Heart right ventricle (tissue), 16 donors: Measurements from ENCODE around the gene GPR180. TPM values are rescaled to one million over a fixed set of nuclear protein-coding genes. Genes with fewer than 3 reads are reported as not detected.
"Not testable (repeated sequence)": the region's sequence is repeated elsewhere in the genome, so short reads cannot be mapped to it uniquely, and the experiment has no call there.

Source experiments
- ATAC-seq, 8 donors: fragments of 200-7000 bp; cut with Tn5 transposase; one replicate each; pipeline ENCODE4 v1.9.1; 2020; ENCODE audit warnings: mild to moderate bottlenecking in 8 of 8, moderate library complexity in 8 of 8, moderate number of reproducible peaks in 1 of 8
- DNase-seq, 2 donors: peaks; one replicate each; pipeline ENCODE4 v3.0.0-alpha.2; 2020
- H3K27ac ChIP-seq, 10 donors: fragments of 200-600 bp; sonication (generic) in 2 of 10; one replicate each; pipeline versions ENCODE4 v1.5.0 to v1.8.0; 2020 to 2022; ENCODE audit warnings: mild to moderate bottlenecking in 3 of 10
- H3K27me3 ChIP-seq, 7 donors: fragments of 200-600 bp; one replicate each; pipeline ENCODE4 v1.8.0; 2021 to 2022; ENCODE audit warnings: mild to moderate bottlenecking in 2 of 7
- H3K36me3 ChIP-seq, 9 donors: fragments of 200-600 bp; sonication (generic) in 1 of 9; one replicate each; pipeline versions ENCODE4 v1.5.0 to v1.8.0; 2020 to 2022; ENCODE audit warnings: mild to moderate bottlenecking in 2 of 9
- H3K4me1 ChIP-seq, 9 donors: fragments of 200-600 bp; sonication (generic) in 1 of 9; one replicate each; pipeline versions ENCODE4 v1.5.0 to v1.8.0; 2020 to 2022; ENCODE audit warnings: mild to moderate bottlenecking in 4 of 9
- H3K4me3 ChIP-seq, 10 donors: fragments of 200-600 bp; sonication (generic) in 2 of 10; one replicate each; pipeline versions ENCODE4 v1.5.0 to v1.8.0; 2020 to 2022; ENCODE audit warnings: mild to moderate bottlenecking in 7 of 10, moderate library complexity in 2 of 10
- H3K9me3 ChIP-seq, 11 donors: fragments of 200-600 bp in 10 of 11; sonication (generic) in 2 of 11; one replicate each; pipeline versions ENCODE4 v1.5.0 to v1.8.0; 2013 to 2022; ENCODE audit warnings: mild to moderate bottlenecking in 2 of 11, control low read depth in 1 of 11, moderate library complexity in 1 of 11
- CTCF ChIP-seq, 9 donors: fragments of 200-600 bp; sonication (generic) in 2 of 9; IDR thresholded peaks; one replicate each; pipeline versions ENCODE4 v1.5.0 to v1.8.0; 2021 to 2022; ENCODE audit warnings: antibody characterized with exemption in 9 of 9, mild to moderate bottlenecking in 5 of 9, moderate library complexity in 1 of 9
- WGBS, 2 donors: extraction: QIAGEN DNeasy Blood & Tissue Kit; methylation state at CpG; one replicate each; pipeline ENCODE4 v1.1.7; 2013; ENCODE audit warnings: inconsistent platforms in 1 of 2; 5-methylcytosine and 5-hydroxymethylcytosine counted together
- intact Hi-C, 10 donors: fragments of 100-400 bp; cut with DNase I; formaldehyde crosslinking; loops; one replicate each; pipeline versions ENCODE4 v1.11.1 to v1.14.2; 2022
- polyA plus RNA-seq, 2 donors: library from polyadenylated mRNA; stranded (reverse); fragments of 200-250 nt; gene quantifications; one replicate each; pipeline ENCODE4 v1.2.3, GENCODE V29; 2013
- total RNA-seq, 10 donors: library from RNA; stranded (reverse); fragmentation: NEBNext Ultra II Directional in 3 of 10; extraction: Animal tissue kit (Norgen Biotek cat#: 25700) in 3 of 10; gene quantifications; one replicate each; pipeline versions ENCODE4 v1.2.1 to v1.2.4, GENCODE V29; 2021 to 2023
- donor health status: Arrhythmogenic right ventricular cardiomyopathy.
- donor health status: ischemic (EF 13 %, LVEDD 7.1; RV severe dilation, severe dysfunction).
- donor health status: healthy with polysubstance abuse.
- donor health status: DM: no; HTN: yes; CAD: no.
- donor health status: DM: no; HTN: no; CAD: no.
- donor health status: ischemic (EF 25% LVEDD 6.9; RV normal size, moderate dysfunction).
- donor health status: ischemic (EF 25% LVEDD 5.7; RV mildly dilated, moderate dysfunction).
- donor health status: healthy.
- donor health status: DM: yes; HTN: yes; CAD: no.
- donor health status: Ischemic cardiomyopathy.
- donor health status: ischemic (EF 35%, LVEDD 5.7; RV mildly dilated, moderate dysfunction).
- donor health status: nonischemic (EF 11% LVEDD 7.7; RV severe dilation, severe dysfunction).
- donor health status: DM: yes; HTN: yes; CAD: no.
- donor health status: PGD.
- donor health status: ischemic (EF 29% LVEDD 5.4; RV normal size, mild dysfunction).
- donor health status: nonischemic (EF 23%, LVEDD 6.1; RV moderate dilation, normal function).

GPR180 gene
- total and polyA plus RNA-seq, 12 donors: 1.5 to 5.2 (median 2.9) TPM

DNA sequence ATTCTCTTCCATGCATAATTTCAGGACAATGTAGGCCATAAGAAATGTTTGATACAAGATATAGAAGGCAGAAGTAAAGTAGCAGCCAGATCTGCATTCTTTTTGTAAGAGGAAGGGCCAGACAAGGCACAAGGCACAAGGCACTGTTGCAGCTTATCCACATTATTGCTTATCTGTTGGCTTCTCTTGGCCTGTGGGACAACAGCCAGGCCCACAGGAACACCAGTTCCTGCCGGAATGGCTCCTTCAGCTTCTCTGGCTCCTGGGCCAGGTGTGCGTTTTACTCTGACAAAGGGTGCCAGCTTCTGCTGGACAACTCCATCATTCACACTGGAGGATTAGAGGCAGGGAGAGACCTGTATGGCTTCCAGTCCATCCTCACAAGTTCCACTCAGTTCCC, 29.2 kb downstream of the GPR180 start:
- no peak for DNase-seq

DNA sequence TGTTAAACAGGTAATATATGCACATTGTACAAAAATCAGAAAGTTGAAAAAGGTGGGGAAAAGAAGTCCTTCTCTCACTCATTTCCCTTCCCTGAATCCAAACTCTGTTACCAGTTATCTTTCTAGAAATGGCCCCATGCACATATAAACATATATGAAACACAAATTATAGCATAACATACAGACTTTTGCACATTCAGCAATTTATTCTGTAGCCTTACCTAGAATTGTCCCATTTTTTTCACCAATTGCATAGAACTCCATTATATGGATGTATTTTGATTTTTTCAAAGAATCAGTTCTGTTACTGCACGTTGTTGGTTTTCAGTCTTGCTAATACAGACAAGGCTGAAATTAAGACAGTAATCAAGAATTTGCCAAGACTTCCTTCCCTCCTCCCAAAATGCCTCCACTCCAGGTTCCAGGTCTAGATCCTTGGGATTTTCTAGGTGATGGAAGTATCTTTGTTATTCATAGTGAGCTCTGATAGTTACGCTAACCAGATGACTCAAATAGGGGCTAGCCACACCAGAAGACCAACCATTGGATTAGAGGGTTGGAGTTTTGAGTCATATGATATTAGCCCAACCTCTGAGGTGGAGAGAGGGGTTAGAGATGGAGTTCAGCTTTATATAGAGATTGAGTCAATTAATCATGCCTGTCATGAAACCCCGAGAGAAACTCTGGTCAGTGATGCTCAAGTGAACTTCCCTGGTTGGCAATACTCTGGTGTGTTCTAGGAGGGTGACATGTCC, 30.7 kb downstream of the GPR180 start:
- Histone ChIP-seq H3K27me3 (no peaks in the 10 kb centered on the region), H3K9me3 (peaks cover 0 to 6% (median 0%) of the 10 kb centered on the region in 11 donors), H3K36me3 (peaks cover 0 to 35% (median 7%) of the 10 kb centered on the region in 9 donors), H3K27ac (no peak overlapping the region), H3K4me1 (no peaks in the 10 kb centered on the region), H3K4me3 (no peak overlapping the region)
- 98 to 99% methylated on average over 3 of the region's 3 CpGs for WGBS, 2 donors
- TF ChIP-seq CTCF (IDR thresholded peaks at IDR 0.05): no peak
- ATAC-seq: no peak
- no peak for DNase-seq
- intact Hi-C loops: no loop called here

More for the DNA sequence above, 29.2 kb downstream of the GPR180 start:
- no peaks in the 10 kb centered on the region for H3K4me1 ChIP-seq
- no peaks in the 10 kb centered on the region for H3K27me3 ChIP-seq
- no peak for TF ChIP-seq CTCF (IDR thresholded peaks at IDR 0.05)
- 36 to 47% methylated on average over 2 of the region's 2 CpGs for WGBS, 2 donors
- H3K36me3 ChIP-seq: peaks cover 0 to 50% (median 15%) of the 10 kb centered on the region in 9 donors
- intact Hi-C loops: no loop called here
- no peak overlapping the region for H3K4me3 ChIP-seq
- H3K9me3 ChIP-seq: peaks cover 0 to 4% (median 0%) of the 10 kb centered on the region in 11 donors
- ATAC-seq: peak in 1 of 8 donors; percentile 37
- no peak overlapping the region for H3K27ac ChIP-seq

DNA sequence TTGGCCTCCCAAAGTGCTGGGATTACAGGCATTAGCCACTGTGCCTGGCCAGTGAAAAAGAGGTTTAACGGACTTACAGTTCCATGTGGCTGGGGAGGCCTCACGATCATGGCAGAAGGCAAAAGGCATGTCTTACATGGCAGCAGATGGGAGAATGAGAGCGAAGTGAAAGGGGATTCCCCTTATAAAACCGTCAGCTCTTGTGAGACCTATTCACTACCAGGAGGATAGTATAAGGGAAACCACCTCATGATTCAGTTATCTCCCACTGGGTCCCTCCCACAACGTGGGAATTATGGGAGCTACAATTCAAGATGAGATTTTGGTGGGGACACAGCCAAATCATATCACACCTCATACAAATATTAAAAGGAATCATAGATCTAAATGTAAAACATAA, 34.4 kb downstream of the GPR180 start:
- H3K4me1 ChIP-seq, H3K36me3 ChIP-seq, ATAC-seq, intact Hi-C loops, H3K4me3 ChIP-seq, H3K27ac ChIP-seq, H3K27me3 ChIP-seq, DNase-seq: not testable (repeated sequence)
- 83 to 88% methylated on average over 5 of the region's 5 CpGs for WGBS, 2 donors
- peaks cover 0 to 22% (median 0%) of the 10 kb centered on the region in 11 donors for H3K9me3 ChIP-seq

DNA sequence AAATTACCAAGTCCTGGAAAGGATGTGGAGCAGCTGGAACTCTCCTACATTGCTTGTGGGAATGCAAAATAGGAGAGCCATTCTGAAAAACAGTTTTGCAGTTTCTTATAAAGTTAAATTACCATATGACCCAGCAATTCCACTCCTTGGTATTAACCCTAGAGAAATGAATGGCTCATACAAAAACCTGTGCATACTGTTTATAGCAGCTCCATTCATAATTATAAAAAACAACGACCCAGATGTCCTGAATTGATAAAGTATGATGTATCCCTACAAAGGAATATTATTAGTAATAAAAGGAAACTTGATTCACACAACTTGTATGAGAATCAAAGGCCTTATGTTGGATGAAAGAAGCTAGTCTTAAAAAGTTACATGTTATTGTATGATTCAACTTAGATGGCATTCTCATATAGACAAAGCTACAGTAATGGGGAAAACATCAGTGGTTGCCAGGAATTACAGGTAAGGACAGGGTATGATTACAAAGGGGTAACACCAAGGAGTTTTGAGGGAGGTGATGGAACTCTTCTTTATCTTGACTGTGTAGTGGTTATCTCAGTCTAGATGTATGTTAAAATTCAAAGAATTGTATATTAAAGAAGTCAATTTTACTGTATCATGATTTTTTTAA, 35.4 kb downstream of the GPR180 start:
- ATAC-seq (no peak), DNase-seq (no peak)
- peaks cover 0 to 9% (median 0%) of the 10 kb centered on the region in 9 donors for H3K36me3 ChIP-seq
- peaks cover 0 to 22% (median 0%) of the 10 kb centered on the region in 11 donors for H3K9me3 ChIP-seq
- WGBS, 2 donors: 91 to 98% methylated on average over 1 of the region's 1 CpG
- H3K27me3 ChIP-seq: no peaks in the 10 kb centered on the region
- intact Hi-C loops: no loop called here
- no peak overlapping the region for H3K4me3 ChIP-seq
- H3K4me1 ChIP-seq: peaks cover 0 to 10% (median 0%) of the 10 kb centered on the region in 9 donors
- H3K27ac ChIP-seq: no peak overlapping the region
- no peak for TF ChIP-seq CTCF (IDR thresholded peaks at IDR 0.05)

GRCh38 chr13:94637677-94638076, 36.0 kb downstream of the GPR180 start:
- H3K27ac ChIP-seq, DNase-seq, intact Hi-C loops, H3K36me3 ChIP-seq, ATAC-seq, H3K27me3 ChIP-seq, H3K4me1 ChIP-seq, H3K4me3 ChIP-seq: not testable (repeated sequence)
- 96 to 99% methylated on average over 3 of the region's 3 CpGs for WGBS, 2 donors
- H3K9me3 ChIP-seq: peaks cover 0 to 22% (median 0%) of the 10 kb centered on the region in 11 donors
